K562 treated with DMSO at 1 percent for 48 hours (cell line): ENCODE measurements around the gene LAMB1. TPM values are rescaled to one million over a fixed set of nuclear protein-coding genes. Genes with fewer than 3 reads are reported as not detected.

Experiments
- total RNA-seq: library from RNA; unstranded; fragments of 300-600 nt; gene quantifications from 2 replicates; pipeline ENCODE4 v1.2.3, GENCODE V29; 2022; ENCODE audit warnings: low replicate concordance; ENCODE audit errors: extremely low read depth

Gene LAMB1
- not detected in 2 replicates for total RNA-seq

DNA sequence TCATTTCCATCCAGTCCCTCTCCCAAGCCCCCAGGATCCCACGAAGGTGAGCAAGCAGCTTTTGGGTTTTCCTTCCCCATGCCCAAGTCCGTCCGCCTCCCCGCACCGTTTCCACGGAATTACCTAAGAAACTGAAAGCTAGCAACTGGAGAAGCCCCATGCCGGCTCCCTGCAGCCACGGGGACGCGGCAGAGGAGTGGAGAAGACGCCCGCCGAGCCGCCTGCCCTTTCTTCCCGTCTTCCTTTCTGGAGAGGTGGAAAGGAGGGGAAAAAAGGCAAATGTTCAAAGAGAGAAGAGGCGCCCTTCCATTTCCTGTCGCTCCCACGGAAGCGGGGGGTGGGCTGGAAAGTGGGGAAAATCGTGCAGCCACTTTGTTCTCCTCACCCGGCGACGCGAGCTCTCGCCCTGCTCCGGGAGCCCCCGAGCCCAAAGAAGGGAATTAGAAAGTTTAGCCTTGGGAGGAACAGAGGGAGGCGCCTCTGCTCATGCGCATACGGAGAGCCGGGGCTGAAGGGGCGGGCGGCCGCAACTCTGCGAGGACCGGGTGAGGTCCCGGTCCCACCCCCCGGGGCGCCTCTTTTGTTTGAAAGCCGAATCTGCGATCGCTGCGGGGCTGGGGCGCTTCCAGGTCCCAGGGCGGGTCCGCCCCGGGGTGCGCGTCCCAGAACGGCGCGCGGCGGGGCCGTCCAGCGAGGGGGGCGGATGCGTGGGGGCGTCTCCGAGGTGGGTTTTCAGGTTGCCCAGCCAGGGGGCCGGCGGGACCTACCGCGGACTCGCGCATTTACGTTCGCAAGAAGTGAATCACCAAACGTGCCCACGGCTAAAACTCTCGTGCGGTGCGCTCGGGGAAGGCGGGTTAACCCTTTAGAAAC, at the start of gene LAMB1:
Gene LAMB1, minus strand, starts transcription at position 436 of the 873 bp plus-strand sequence. Its CDS starts 276 bp downstream, at position 160.

DNA sequence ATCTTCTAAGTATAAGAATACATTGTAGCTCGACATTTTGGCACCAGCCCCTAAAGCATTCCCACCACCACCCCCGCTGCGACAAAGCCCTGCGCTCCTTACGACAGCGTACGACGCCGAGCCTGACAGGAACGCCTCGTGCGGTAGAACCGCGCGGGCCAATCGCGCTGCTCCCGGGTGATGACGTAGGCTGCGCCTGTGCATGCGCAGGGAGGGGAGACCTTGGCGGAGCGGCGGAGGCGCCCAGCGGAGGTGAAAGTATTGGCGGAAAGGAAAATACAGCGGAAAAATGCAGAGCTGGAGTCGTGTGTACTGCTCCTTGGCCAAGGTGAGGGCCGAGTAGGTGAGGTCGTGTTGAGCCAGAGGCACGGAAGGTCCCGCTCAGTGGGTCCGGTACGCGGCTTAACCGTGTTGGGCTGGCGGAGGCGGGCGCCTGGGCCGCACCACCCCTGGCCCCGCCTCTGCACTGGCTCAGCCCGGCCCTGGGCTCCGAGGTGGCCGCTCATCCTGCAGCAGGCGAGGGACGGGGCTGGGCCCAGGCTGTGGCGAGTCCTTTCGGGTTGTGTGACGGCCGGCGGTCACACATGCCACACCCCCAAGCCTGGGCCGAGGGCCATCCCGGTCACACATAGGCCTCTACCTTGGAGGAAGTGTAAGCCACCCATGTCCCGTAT, 111.9 kb downstream of the LAMB1 start, which contains the start of gene DLD:
Gene DLD, plus strand, starts transcription at position 222 of the 674 bp plus-strand sequence. Its CDS starts 68 bp downstream, at position 290.

Other genes starting within 250 kb of the LAMB1 start
- not detected in 2 replicates for gene SLC26A3, start 199.9 kb downstream of the LAMB1 start, total RNA-seq
- not detected in 2 replicates for gene DLD, start 112.0 kb downstream of the LAMB1 start, total RNA-seq
- gene LAMB4, start 127.2 kb upstream of the LAMB1 start, total RNA-seq: not detected in 2 replicates